NCI-H2029 (cell line): ENCODE results near the gene OTUB1.
"Not testable (repeated sequence)": the region's sequence is repeated elsewhere in the genome, so short reads cannot be mapped to it uniquely, and the experiment has no call there.

Experiments used
- DNase-seq: peaks from one replicate; lab custom pipeline; 2025; lab: John Stamatoyannopoulos, UW

OTUB1 gene

GRCh38 chr11:64047373-64047772 is 61.1 kb downstream of the OTUB1 start:
- not testable (repeated sequence) for DNase-seq
